ENCODE data around the gene ARPC1B.
"Not testable (repeated sequence)": the region's sequence is repeated elsewhere in the genome, so short reads cannot be mapped to it uniquely, and the experiment has no call there.

ARPC1B gene

GRCh38 chr7:99366646-99367045 lies 7.9 kb upstream of the ARPC1B start:
- DNase-seq (ENCODE audit: extremely low read depth in 1 of 2, low read depth in 1 of 2), result no peak

DNA sequence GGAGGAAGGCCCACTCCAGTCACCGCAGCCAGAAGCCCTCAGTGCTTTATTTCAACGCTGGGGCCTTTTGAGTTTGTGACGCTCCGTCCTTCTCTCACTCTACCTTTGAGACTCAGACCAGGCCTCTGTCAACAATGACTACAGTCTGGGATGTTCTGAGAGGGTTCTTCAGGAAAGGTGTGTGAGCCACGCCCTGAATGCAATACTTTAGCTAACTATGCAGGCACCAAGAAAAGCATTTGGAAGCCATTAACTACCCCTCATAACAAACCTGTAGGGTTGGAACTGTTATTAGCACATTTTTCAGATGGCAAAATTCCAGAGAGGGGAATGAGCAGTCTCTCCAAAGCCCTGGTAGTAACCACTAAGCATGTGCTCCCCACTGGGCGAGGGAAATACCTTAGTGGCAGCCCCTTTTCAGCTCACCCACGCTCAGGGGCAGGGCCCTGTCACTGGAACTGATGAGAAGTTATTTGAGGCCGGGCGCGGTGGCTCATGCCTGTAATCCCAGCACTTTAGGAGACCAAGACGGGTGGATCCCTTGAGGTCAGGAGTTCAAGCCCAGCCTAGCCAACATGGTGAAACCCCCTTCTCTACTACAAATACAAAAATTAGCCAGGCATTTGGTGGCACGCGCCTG lies 5.7 kb upstream of the ARPC1B start:
- no peak for DNase-seq (ENCODE audit: extremely low read depth in 1 of 2, low read depth in 1 of 2)

GRCh38 chr7:99369767-99370391 lies 4.7 kb upstream of the ARPC1B start:
- DNase-seq (ENCODE audit: extremely low read depth in 1 of 2, low read depth in 1 of 2), result no peak

DNA sequence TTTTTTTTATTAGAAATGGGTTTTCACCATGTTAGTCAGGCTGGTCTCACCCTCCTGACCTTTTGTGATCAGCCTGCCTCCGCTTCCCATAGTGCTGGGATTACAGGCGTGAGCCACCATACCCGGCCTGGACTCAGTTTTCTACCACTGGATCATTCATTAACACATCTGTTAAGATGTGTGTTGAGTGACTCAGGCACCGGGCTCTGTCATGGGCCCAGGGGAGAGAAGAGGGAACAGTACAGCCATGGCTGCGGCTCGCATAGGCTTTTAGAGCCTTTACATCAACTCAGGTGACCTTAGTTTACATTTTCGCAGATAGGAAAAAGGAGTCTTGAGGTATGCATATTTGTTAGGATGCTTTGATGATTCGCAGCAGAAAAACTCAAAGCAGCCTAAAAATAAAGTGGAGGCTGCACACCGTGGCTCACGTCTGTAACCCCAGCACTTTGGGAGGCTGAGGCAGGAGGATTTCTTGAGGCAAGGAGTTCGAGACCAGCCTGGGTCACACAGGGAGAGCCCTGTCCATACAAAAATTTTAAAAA lies 3.1 kb upstream of the ARPC1B start:
- DNase-seq (ENCODE audit: extremely low read depth in 1 of 2, low read depth in 1 of 2), result no peak

- no peak for DNase-seq (ENCODE audit: extremely low read depth in 1 of 2, low read depth in 1 of 2)
Observed at GRCh38 chr7:99372275-99373090, 2.0 kb upstream of the ARPC1B start.

DNA sequence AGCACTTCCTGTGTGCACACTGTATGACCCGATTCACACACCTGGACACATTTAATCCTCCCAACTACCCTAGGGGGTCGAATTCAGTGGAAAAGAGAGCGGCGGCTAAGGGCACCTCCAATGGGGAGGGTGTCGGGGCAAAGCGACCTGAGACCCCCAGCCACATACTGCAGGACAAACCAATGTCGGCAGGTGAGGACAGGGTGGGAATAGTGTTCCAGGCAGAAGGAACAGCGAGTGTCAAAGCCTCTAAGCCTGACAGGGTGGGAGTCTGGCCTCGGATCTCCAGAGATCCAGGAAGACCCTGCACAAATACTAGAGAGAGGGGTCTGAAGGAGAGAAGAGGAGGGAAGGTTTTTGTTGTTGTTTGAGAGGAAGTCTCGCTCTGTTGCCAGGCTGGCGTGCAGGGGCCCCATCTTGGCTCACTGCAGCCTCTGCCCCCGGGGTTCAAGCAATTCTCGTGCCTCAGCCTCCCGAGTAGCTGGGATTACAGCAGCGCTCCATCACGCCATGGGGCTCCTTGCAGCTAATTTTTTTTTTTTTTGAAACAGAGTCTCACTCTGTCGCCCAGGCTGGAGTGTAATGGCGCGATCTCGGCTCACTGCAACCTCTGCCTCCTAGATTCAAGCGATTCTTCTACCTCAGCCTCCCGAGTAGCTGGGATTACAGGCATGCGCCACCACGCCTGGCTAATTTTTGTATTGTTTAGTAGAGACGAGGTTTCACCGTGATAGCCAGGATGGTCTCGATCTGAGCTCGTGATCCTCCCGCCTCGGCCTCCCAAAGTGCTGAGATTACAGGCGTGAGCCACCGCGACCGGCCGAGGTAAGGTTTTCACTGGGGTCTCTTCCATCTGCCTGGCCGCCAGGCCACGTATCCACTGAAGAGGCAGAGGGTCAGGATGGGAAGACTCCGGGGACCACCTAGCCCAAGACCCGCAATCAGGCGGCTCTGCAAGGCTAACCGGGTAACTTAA lies 1.2 kb upstream of the ARPC1B start:
- DNase-seq (ENCODE audit: extremely low read depth in 1 of 2, low read depth in 1 of 2), result no peak

- peak in 1 of 2 donors; percentile 40 for DNase-seq (ENCODE audit: extremely low read depth in 1 of 2, low read depth in 1 of 2)
Observed at GRCh38 chr7:99375070-99375807, 709 bp downstream of the ARPC1B start.

DNA sequence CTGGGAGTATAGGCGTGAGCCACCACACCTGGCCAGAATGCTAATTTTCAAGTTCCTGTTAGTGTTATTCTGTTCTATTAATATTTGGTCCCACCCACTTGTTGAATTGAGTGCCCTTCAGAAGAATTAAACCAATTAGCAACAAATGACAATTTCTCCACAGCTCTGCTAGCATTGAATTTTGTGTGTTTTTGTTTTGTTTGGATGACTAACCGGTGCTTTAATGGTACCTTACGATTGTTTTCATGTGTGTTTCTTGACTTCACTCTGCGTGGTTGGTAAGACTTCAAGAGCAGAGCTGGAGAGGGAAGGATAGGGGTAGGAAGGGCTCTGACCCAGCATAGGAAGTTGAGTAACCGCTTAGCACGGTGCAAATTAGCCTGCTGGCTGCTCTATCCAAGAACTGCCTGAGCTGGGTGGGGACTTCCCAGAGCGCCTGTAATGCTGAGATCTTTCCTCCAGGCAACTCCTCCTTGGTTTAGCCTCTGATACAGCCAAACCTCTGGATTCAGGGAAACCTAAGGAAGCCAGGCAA lies 4.6 kb downstream of the ARPC1B start:
- DNase-seq (ENCODE audit: extremely low read depth in 1 of 2, low read depth in 1 of 2), result no peak

GRCh38 chr7:99379693-99380031 lies 5.1 kb downstream of the ARPC1B start:
- DNase-seq (ENCODE audit: extremely low read depth in 1 of 2, low read depth in 1 of 2), result not testable (repeated sequence)

- DNase-seq (ENCODE audit: extremely low read depth in 1 of 2, low read depth in 1 of 2), result no peak
Observed at GRCh38 chr7:99380032-99380822, 5.7 kb downstream of the ARPC1B start.

- DNase-seq (ENCODE audit: extremely low read depth in 1 of 2, low read depth in 1 of 2), result peak; percentile 73 to 77
Observed at GRCh38 chr7:99380823-99381663, 6.5 kb downstream of the ARPC1B start.

DNA sequence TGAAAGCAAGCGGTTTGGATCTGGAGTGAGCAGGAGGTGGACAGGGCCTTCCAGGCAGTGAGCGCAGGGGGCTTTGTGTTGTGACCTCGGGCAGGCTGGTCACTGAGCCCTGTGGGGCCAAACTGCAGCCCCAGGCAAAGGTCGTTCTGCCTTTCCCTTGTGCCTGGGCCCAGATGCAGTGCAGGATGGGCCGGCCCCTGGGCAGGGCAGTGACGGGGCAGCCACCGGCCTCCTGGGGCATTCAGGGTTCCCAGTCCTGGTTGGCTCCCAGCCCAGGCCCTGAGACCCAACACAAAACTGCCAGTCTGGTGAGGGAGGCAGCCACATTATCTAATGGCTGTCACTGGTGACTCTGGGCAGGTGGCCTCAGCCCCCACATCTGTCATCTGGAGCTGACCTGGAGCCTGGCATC lies 7.1 kb downstream of the ARPC1B start:
- DNase-seq (ENCODE audit: extremely low read depth in 1 of 2, low read depth in 1 of 2), result no peak

DNA sequence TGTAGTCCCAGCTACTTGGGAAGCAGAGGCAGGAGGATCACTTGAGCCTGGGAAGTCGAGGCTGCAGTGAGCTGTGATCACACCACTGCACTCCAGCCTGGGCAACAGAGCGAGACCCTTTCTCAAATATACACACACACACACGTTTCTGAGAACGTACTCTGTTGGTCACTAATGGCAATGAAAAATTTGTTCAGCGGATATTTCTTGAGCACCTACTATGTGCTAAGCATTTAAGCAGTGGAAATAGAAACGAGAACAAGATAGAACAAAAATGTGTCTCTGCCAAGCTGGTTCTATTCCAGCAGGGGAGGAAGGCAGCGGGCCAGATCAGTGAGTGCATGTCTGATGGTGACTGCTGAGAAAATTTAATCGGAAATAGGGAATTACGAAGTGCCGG lies 8.7 kb downstream of the ARPC1B start:
- DNase-seq (ENCODE audit: extremely low read depth in 1 of 2, low read depth in 1 of 2), result no peak

GRCh38 chr7:99383791-99384370 lies 9.4 kb downstream of the ARPC1B start:
- no peak for DNase-seq (ENCODE audit: extremely low read depth in 1 of 2, low read depth in 1 of 2)

- DNase-seq (ENCODE audit: extremely low read depth in 1 of 2, low read depth in 1 of 2), result no peak
Observed at GRCh38 chr7:99384523-99384922, 10.0 kb downstream of the ARPC1B start.

DNA sequence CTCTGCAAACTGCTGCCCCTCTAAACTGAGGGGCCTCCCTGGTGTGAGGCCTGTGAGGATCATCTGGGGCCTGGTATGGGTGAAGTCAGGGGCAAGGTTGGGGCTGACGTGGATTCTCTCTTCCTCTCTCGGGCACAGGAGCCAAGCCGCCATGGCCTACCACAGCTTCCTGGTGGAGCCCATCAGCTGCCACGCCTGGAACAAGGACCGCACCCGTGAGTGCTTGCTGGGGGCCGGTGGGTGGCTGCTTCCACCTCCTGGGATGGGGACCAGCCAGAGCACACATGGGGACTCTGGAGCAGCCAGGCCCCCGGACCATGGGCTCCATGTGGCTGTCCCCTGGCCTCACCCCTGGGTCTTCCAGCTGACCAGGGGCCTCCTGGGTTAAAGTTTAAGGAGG lies 11.0 kb downstream of the ARPC1B start:
- DNase-seq (ENCODE audit: extremely low read depth in 1 of 2, low read depth in 1 of 2), result no peak

DNA sequence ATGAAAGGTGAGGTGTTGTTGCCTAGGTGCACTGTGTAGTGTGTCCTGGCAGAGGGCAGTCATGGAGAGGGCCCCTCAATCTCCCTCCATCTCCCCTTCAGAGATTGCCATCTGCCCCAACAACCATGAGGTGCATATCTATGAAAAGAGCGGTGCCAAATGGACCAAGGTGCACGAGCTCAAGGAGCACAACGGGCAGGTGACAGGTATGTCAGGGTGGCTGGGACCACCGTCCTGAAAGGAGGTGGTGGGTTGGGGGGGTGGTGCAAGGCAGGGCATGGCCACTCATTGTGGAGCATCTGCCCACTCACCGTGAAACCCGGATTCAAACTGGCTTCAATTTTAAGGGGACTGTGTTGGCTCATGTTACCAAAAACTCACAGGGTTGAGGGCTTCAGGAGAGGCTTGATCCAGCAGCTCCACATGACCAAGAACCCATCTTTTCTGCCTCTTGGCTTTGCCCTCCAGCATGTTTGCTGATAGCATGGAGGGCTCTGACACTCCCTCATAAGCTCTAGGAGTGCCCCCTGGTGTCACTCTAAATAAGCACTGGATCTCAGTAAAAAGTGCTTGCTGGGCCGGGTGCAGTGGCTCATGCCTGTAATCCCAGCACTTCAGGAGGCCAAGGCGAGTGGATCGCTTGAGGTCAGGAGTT lies 12.2 kb downstream of the ARPC1B start:
- no peak for DNase-seq (ENCODE audit: extremely low read depth in 1 of 2, low read depth in 1 of 2)
